A549 (cell line): ENCODE results near the gene TUBD1. TPM values are rescaled to one million over a fixed set of nuclear protein-coding genes. Genes with fewer than 3 reads are reported as not detected.

ENCODE experiments used
- ATAC-seq, 2 experiments: fragments of 200-7000 bp in 1 of 2; fragments of >200 bp in 1 of 2; cut with Nextera tagmentation in 1 of 2; cut with Tn5 transposase in 1 of 2; 3 replicates each; pipeline versions ENCODE4 v1.8.0 to v1.9.1; 2018 to 2020; ENCODE audit warnings: mild to moderate bottlenecking in 1 of 2, moderate library complexity in 1 of 2
- CTCF ChIA-PET: fragments of 300-600 bp; sonication (Branson Sonifier 250); formaldehyde crosslinking; extraction: SDS; loops from one replicate; lab custom pipeline; 2021; ENCODE audit warnings: antibody characterized with exemption, inconsistent platforms; lab: Yijun Ruan, JAX
- POLR2A ChIA-PET: fragments of 350-600 bp; formaldehyde crosslinking; extraction: SDS; loops from one replicate; lab custom pipeline; 2021; ENCODE audit warnings: antibody characterized with exemption, inconsistent platforms; lab: Yijun Ruan, JAX
- DNase-seq, 2 experiments: peaks; one replicate each; pipeline versions ENCODE4 v3.0.0 to v3.0.0-alpha.2; 2011 to 2016; ENCODE audit warnings: low read depth in 1 of 2, low spot score in 1 of 2
- FAIRE-seq: peaks from 2 replicates; lab custom pipeline; 2011; peaks lifted over from hg19 to GRCh38; lab: Jason Lieb, UNC
- H3K27ac ChIP-seq, 2 experiments: fragments of >200 bp; sonication (Bioruptor Twin); formaldehyde crosslinking; 3 replicates each; pipeline ENCODE4 v1.5.1; 2016 to 2017
- H3K4me1 ChIP-seq: fragments of >200 bp; sonication (Bioruptor Twin); formaldehyde crosslinking; 3 replicates; pipeline ENCODE4 v1.6.1; 2016
- H3K4me2 ChIP-seq: fragments of >200 bp; sonication (Bioruptor Twin); formaldehyde crosslinking; 3 replicates; pipeline ENCODE4 v1.6.1; 2016
- H3K4me3 ChIP-seq: fragments of >200 bp; sonication (Bioruptor Twin); formaldehyde crosslinking; 3 replicates; pipeline ENCODE4 v1.5.1; 2016
- H3K9me3 ChIP-seq: fragments of >200 bp; sonication (Bioruptor Twin); formaldehyde crosslinking; 3 replicates; pipeline ENCODE4 v1.6.1; 2016
- CBX2 ChIP-seq: fragments of 200-600 bp; sonication (generic); IDR thresholded peaks from 2 replicates; pipeline ENCODE4 v1.6.1; 2016; ENCODE audit warnings: low read depth, mild to moderate bottlenecking, borderline replicate concordance
- EHMT2 ChIP-seq: fragments of 200-600 bp; sonication (generic); IDR thresholded peaks from 2 replicates; pipeline ENCODE4 v1.6.1; 2016; ENCODE audit warnings: antibody characterized with exemption, low read depth, mild to moderate bottlenecking, moderate library complexity
- EP300 ChIP-seq, 2 experiments: fragments of >200 bp; sonication (Bioruptor Twin); formaldehyde crosslinking; IDR thresholded peaks; 2 replicates in 1 of 2; 3 replicates in 1 of 2; pipeline ENCODE4 v1.6.1; 2016 to 2017
- FOSB ChIP-seq: fragments of 250-450 bp; sonication (Bioruptor Pico); IDR thresholded peaks from 2 replicates; pipeline ENCODE4 v1.5.0; 2020; ENCODE audit warnings: mild to moderate bottlenecking, moderate library complexity
- FOXS1 ChIP-seq: fragments of 250-450 bp; sonication (Bioruptor Pico); IDR thresholded peaks from 2 replicates; pipeline ENCODE4 v1.5.0; 2020; ENCODE audit warnings: mild to moderate bottlenecking, moderate library complexity
- GATA3 ChIP-seq: IDR thresholded peaks from 2 replicates; pipeline ENCODE4 v1.6.1; 2012; ENCODE audit warnings: borderline replicate concordance
- HDAC2 ChIP-seq: fragments of 200-600 bp; sonication (generic); IDR thresholded peaks from 2 replicates; pipeline ENCODE4 v1.6.1; 2016
- HMGXB4 ChIP-seq: fragments of 250-450 bp; sonication (Bioruptor Pico); IDR thresholded peaks from 2 replicates; pipeline ENCODE4 v1.5.0; 2021; ENCODE audit warnings: mild to moderate bottlenecking, moderate library complexity, borderline replicate concordance
- HOXA7 ChIP-seq: fragments of 250-450 bp; sonication (Bioruptor Pico); IDR thresholded peaks from 2 replicates; pipeline ENCODE4 v1.5.0; 2020; ENCODE audit warnings: mild to moderate bottlenecking, moderate library complexity
- HOXB13 ChIP-seq: fragments of 250-450 bp; sonication (Bioruptor Pico); IDR thresholded peaks from 2 replicates; pipeline ENCODE4 v1.5.0; 2020; ENCODE audit warnings: low read depth, mild to moderate bottlenecking, moderate library complexity
- HOXB5 ChIP-seq: fragments of 250-450 bp; sonication (Bioruptor Pico); IDR thresholded peaks from 2 replicates; pipeline ENCODE4 v1.5.0; 2020; ENCODE audit warnings: mild to moderate bottlenecking, moderate library complexity
- JUN ChIP-seq, 2 experiments: fragments of >200 bp; sonication (Bioruptor Twin); formaldehyde crosslinking; IDR thresholded peaks; 2 replicates in 1 of 2; 3 replicates in 1 of 2; pipeline ENCODE4 v1.6.1; 2016 to 2017
- JUNB ChIP-seq: fragments of >200 bp; sonication (Bioruptor Twin); formaldehyde crosslinking; IDR thresholded peaks from 2 replicates; pipeline ENCODE4 v1.6.1; 2016
- MAZ ChIP-seq: fragments of 150-350 bp; IDR thresholded peaks from 2 replicates; pipeline ENCODE4 v1.6.1; 2014; ENCODE audit warnings: antibody characterized with exemption, low read depth, low read length, borderline replicate concordance
- MYC ChIP-seq: IDR thresholded peaks from 2 replicates; pipeline ENCODE4 v1.6.1; 2012; ENCODE audit warnings: mild to moderate bottlenecking, inconsistent platforms, low read length, improper control_type of control experiment, borderline replicate concordance
- POLR2A ChIP-seq: IDR thresholded peaks from 2 replicates; pipeline ENCODE4 v1.6.1; 2012; ENCODE audit warnings: mild to moderate bottlenecking, low read length
- RAD21 ChIP-seq, 2 experiments: fragments of >200 bp in 1 of 2; sonication (Bioruptor Twin) in 1 of 2; formaldehyde crosslinking in 1 of 2; IDR thresholded peaks in 1 of 2; conservative IDR thresholded peaks in 1 of 2; 2 replicates in 1 of 2; 3 replicates in 1 of 2; pipeline ENCODE4 v1.6.1; 2012 to 2018; ENCODE audit warnings: inconsistent platforms in 1 of 2
- RFX5 ChIP-seq: fragments of 450-650 bp; IDR thresholded peaks from 2 replicates; pipeline ENCODE4 v1.7.1; 2014; ENCODE audit warnings: antibody characterized with exemption, mild to moderate bottlenecking, moderate library complexity
- RNF2 ChIP-seq: fragments of 200-600 bp; sonication (generic); IDR thresholded peaks from 2 replicates; pipeline ENCODE4 v1.6.1; 2016; ENCODE audit warnings: low read depth, mild to moderate bottlenecking, antibody characterized with exemption, moderate library complexity, borderline replicate concordance
- SMC3 ChIP-seq: fragments of >200 bp; sonication (Bioruptor Twin); formaldehyde crosslinking; IDR thresholded peaks from 3 replicates; pipeline ENCODE4 v1.6.1; 2018; ENCODE audit warnings: inconsistent platforms
- TFCP2L1 ChIP-seq: fragments of 250-450 bp; sonication (Bioruptor Pico); IDR thresholded peaks from 2 replicates; pipeline ENCODE4 v1.5.0; 2021; ENCODE audit warnings: mild to moderate bottlenecking
- WGBS: methylation state at CpG from one replicate; pipeline ENCODE4 v1.1.6; 2017; ENCODE audit errors: missing lambda C conversion rate; 5-methylcytosine and 5-hydroxymethylcytosine counted together
- polyA plus RNA-seq, 4 experiments: library from polyadenylated mRNA; depleted of rRNA in 3 of 4; stranded (reverse); fragments of >200 nt; fragmentation: RNase III in 1 of 4; extraction: RNeasy Plus Mini Kit Qiagen cat#74134 plus additional on column Dnase treatment in 1 of 4; gene quantifications; 2 replicates in 3 of 4; 3 replicates in 1 of 4; pipeline ENCODE4 v1.2.3, GENCODE V29; 2011 to 2017
- TF ChIP-seq, protein P1 (sequence below): fragments of >200 bp; sonication (Bioruptor Twin); formaldehyde crosslinking; IDR thresholded peaks from 3 replicates; pipeline ENCODE4 v1.6.1; 2016
- TF ChIP-seq, protein P2 (sequence below): IDR thresholded peaks from 2 replicates; pipeline ENCODE4 v1.6.1; 2012
- TF ChIP-seq, protein P3 (sequence below): fragments of 250-450 bp; sonication (Bioruptor Pico); IDR thresholded peaks from 2 replicates; pipeline ENCODE4 v1.5.0; 2020; ENCODE audit warnings: low read depth, mild to moderate bottlenecking, moderate library complexity
- TF ChIP-seq, protein P4 (sequence below): IDR thresholded peaks from 2 replicates; pipeline ENCODE4 v1.6.1; 2012; ENCODE audit warnings: low read depth, borderline replicate concordance
- TF ChIP-seq, protein P5 (sequence below): fragments of 200-600 bp; sonication (generic); IDR thresholded peaks from 2 replicates; pipeline ENCODE4 v1.6.1; 2016; ENCODE audit warnings: antibody characterized with exemption, mild to moderate bottlenecking, moderate library complexity

The TUBD1 gene
- polyA plus RNA-seq, 2 of the 4 experiments (the other 2 are of a cell fraction): 15.9 to 24.4 TPM

DNA sequence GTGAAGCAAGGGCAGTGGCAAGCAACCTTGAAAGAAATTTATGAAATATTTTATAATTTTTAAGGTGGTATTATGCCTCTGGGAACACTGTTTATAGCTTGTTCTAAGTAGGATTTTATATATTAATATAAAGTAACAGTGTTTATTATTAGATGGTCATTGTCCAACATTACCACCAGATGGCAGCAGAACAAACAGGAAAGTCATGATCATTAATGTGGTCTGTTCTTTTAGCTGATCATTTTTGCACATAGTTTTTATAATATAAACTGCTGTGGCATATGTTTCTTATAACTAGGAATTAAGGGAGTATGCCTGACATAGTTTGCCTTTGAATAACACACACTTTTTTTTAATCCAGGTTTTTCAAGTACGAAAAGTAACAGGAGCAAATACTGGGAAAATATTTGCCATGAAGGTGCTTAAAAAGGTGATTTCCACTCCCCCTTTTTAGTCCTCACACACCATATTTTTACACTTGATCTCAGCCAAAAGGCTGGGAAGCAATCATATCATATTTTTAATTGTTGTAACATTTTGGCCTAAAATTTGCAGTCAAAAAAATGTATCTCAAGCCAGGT lies 21.6 kb upstream of the TUBD1 start (continued):
- TF ChIP-seq RAD21 (conservative IDR thresholded peaks at IDR 0.05 in 1 of 2, IDR thresholded peaks at IDR 0.05 in 1 of 2) (peak; percentile 52 to 63), GATA3 (no peak), HOXA7 (no peak), CBX2 (no peak), JUNB (no peak), SMC3 (peak; percentile 70)

GRCh38 chr17:59907467-59907866 lies 14.7 kb upstream of the TUBD1 start:
- no peak overlapping the region for H3K27ac ChIP-seq
- ChIA-PET CTCF (interaction anchor here (0.6 to 6.0 kb wide), 7 partner anchors 7 to 564 kb away, joined by 3 to 51 read pairs (median 3); no protein-coding TSS in a partner anchor), POLR2A (no interaction called here)
- no peaks in the 10 kb centered on the region for H3K9me3 ChIP-seq
- no peak for ATAC-seq
- H3K4me3 ChIP-seq: no peak overlapping the region
- TF ChIP-seq HDAC2 (no peak), POLR2A (no peak), MAZ (no peak), HOXB13 (CRISPR knock-in tag) (no peak), RAD21 (conservative IDR thresholded peaks at IDR 0.05 in 1 of 2, IDR thresholded peaks at IDR 0.05 in 1 of 2) (no peak), MYC (no peak), HOXB5 (CRISPR knock-in tag) (no peak), TFCP2L1 (CRISPR knock-in tag) (no peak)
- no peak overlapping the region for H3K4me2 ChIP-seq
- DNase-seq: no peak
- 84% methylated on average over 3 of the region's 3 CpGs for WGBS
- FAIRE-seq: no peak
- no peaks in the 10 kb centered on the region for H3K4me1 ChIP-seq

DNA sequence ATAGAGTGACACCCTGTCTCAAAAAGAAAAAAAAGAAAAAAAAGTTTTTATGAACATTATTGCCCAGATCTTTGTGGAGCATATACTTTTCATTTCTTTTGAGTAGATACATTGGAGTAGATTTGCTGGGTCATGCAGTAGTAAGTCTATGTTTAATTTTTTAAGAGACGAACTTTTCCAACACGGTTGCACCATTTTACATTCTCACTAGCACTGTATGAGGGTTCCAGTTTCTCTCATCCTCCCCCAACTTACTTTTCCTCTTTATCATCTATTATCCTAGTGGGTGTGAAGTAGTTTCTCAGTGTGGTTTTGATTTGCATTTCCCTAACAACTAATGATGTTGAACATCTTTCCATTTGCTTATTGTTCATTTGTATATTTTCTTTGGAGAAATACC lies 10.7 kb upstream of the TUBD1 start:
- Histone ChIP-seq H3K4me3 (no peak overlapping the region), H3K4me1 (peaks cover 7% of the 10 kb centered on the region; the same call in 1 of the 3 replicates)
- CTCF ChIA-PET: interaction anchor here (1.1 to 6.0 kb wide), 3 partner anchors 10 to 150 kb away, joined by 3 to 51 read pairs (median 4); partner anchors contain the start of genes RPS6KB1 and TUBD1
- WGBS: 82% methylated on average over 2 of the region's 2 CpGs
- TF ChIP-seq, protein P1, sequence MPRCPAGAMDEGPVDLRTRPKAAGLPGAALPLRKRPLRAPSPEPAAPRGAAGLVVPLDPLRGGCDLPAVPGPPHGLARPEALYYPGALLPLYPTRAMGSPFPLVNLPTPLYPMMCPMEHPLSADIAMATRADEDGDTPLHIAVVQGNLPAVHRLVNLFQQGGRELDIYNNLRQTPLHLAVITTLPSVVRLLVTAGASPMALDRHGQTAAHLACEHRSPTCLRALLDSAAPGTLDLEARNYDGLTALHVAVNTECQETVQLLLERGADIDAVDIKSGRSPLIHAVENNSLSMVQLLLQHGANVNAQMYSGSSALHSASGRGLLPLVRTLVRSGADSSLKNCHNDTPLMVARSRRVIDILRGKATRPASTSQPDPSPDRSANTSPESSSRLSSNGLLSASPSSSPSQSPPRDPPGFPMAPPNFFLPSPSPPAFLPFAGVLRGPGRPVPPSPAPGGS: no peak
- TF ChIP-seq, protein P2, sequence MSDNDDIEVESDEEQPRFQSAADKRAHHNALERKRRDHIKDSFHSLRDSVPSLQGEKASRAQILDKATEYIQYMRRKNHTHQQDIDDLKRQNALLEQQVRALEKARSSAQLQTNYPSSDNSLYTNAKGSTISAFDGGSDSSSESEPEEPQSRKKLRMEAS: no peak
- TF ChIP-seq, protein P3, sequence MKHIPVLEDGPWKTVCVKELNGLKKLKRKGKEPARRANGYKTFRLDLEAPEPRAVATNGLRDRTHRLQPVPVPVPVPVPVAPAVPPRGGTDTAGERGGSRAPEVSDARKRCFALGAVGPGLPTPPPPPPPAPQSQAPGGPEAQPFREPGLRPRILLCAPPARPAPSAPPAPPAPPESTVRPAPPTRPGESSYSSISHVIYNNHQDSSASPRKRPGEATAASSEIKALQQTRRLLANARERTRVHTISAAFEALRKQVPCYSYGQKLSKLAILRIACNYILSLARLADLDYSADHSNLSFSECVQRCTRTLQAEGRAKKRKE (CRISPR knock-in tag): no peak
- no peak for TF ChIP-seq FOSB (CRISPR knock-in tag)
- TF ChIP-seq, protein P4, sequence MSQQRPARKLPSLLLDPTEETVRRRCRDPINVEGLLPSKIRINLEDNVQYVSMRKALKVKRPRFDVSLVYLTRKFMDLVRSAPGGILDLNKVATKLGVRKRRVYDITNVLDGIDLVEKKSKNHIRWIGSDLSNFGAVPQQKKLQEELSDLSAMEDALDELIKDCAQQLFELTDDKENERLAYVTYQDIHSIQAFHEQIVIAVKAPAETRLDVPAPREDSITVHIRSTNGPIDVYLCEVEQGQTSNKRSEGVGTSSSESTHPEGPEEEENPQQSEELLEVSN: no peak
- TF ChIP-seq EHMT2: no peak
- no peak for TF ChIP-seq RNF2
- TF ChIP-seq HMGXB4 (CRISPR knock-in tag): no peak
- TF ChIP-seq JUN (IDR thresholded peaks at IDR 0.05): no peak
- no peak for TF ChIP-seq RFX5
- TF ChIP-seq EP300 (IDR thresholded peaks at IDR 0.05): no peak
- TF ChIP-seq CBX2: no peak
- no peak for TF ChIP-seq POLR2A
- TF ChIP-seq, protein P5, sequence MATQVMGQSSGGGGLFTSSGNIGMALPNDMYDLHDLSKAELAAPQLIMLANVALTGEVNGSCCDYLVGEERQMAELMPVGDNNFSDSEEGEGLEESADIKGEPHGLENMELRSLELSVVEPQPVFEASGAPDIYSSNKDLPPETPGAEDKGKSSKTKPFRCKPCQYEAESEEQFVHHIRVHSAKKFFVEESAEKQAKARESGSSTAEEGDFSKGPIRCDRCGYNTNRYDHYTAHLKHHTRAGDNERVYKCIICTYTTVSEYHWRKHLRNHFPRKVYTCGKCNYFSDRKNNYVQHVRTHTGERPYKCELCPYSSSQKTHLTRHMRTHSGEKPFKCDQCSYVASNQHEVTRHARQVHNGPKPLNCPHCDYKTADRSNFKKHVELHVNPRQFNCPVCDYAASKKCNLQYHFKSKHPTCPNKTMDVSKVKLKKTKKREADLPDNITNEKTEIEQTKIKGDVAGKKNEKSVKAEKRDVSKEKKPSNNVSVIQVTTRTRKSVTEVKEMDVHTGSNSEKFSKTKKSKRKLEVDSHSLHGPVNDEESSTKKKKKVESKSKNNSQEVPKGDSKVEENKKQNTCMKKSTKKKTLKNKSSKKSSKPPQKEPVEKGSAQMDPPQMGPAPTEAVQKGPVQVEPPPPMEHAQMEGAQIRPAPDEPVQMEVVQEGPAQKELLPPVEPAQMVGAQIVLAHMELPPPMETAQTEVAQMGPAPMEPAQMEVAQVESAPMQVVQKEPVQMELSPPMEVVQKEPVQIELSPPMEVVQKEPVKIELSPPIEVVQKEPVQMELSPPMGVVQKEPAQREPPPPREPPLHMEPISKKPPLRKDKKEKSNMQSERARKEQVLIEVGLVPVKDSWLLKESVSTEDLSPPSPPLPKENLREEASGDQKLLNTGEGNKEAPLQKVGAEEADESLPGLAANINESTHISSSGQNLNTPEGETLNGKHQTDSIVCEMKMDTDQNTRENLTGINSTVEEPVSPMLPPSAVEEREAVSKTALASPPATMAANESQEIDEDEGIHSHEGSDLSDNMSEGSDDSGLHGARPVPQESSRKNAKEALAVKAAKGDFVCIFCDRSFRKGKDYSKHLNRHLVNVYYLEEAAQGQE: no peak
- no peak for TF ChIP-seq FOXS1 (CRISPR knock-in tag)
- TF ChIP-seq, all 56 proteins: peak for 0
- ATAC-seq (no peak), DNase-seq (no peak), FAIRE-seq (no peak)
- H3K4me2 ChIP-seq: no peak overlapping the region
- no peaks in the 10 kb centered on the region for H3K9me3 ChIP-seq
- no peak overlapping the region for H3K27ac ChIP-seq
- POLR2A ChIA-PET: interaction anchor here (1.4 kb wide), 1 partner anchor 11 kb away, joined by 3 read pairs; the partner anchor contains the start of genes RPS6KB1 and TUBD1
